NCI-H2107 (cell line): ENCODE measurements around the gene SLC15A3.

Source experiments
- DNase-seq: peaks from one replicate; lab custom pipeline; 2025; lab: John Stamatoyannopoulos, UW

SLC15A3 gene

DNA sequence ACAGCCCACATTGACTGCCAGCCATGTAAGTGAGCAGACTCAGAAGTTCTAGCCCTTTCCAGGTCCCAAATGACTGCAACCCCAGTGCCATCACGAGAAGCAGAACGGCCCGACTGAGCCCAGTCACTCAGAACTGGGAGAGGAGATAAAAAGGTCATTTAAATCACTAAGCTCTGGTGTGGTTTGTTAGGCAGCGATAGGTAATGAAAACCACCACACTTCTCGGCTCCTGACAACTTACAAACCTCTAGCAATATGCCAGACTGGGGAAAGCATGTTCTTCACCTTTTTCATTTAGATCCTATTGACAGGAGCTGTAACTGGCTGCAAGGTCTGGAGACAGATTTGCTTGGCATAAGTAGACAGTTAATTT lies 6.7 kb downstream of the SLC15A3 start:
- no peak for DNase-seq

DNA sequence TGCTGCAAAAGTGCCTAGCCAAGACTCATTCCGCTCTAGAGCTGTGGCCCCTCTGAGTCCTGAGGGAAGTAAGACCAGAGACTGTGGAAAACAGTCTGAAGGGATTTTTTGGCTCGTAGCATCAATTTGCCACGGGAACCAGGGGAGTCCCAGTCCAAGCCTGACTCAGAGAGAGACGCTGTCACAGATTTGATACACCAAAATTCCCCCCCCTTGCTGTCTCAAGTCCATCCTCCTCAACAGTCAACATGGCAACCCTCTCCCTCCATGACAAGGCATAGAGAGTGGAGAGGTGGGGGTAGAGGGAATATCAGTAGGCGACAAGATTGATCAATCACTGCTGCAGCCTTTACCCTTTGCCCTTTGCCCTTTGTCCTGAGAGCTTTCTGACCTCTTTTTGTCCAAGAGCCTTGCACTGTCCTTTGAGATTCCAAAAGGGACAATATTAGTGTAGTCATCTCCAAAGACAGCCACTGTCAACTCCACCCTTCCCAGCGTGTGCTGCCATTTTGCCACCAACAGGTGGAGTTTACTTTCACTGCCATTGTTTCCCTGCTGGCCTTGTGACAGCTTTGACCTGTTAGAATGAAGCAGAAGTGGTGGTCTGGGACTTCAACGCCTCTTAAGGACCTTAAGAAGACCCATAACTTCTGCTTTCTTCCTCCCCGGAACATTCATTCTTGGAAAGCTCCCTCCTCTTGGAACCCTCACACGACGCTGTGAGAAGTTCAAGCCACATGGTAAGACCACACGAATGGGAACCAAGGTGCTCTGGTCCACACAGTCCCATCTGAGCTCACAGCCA lies 7.3 kb downstream of the SLC15A3 start:
- no peak for DNase-seq

DNA sequence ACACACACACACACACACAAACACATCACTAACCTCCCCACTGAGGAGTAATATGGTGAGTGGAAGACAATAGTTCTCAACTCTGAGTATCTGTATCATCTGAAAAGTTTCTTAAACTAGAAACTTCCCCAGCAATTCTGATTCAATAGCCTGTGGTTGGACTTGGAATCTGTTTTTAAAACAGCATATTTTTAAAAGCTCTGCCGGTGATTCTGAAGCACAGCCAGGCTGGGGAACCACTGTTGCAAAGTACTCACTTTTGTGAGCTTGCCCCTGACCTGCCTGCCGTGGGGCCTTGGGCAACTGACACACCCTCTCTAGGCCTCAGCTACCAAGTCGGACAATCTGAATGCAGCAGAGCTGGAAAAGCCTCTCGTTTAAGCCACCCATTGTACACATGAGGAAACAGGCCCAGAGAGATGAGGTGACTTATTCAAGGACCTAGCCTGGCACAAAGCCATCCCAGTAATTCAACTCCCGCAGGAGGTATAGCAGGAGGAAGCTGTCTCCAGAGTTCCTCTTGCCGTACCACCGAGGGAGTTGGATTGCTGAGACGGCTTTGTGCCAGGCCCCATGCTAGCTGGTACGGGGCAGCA lies 8.9 kb downstream of the SLC15A3 start:
- peak; percentile 91 for DNase-seq

DNA sequence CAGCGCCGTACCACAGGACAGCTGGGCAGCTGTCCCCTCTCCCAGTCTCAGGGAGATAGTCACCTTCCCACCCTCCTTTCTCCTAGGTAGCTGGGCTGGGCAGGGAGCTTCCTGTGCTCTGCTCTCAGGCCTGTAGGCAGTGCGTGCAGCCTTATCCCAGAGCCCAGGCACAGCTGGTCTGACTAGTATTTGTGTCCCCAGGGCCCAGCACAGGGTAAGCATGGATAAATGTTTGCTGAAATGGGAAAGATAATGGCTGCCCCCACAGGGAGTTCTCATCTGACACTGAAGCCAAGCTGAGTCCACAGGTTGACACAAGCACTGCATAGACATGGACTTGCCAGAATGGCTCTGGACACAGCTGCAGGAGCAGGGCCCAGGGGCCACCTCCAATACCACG lies 9.8 kb downstream of the SLC15A3 start:
- no peak for DNase-seq

DNA sequence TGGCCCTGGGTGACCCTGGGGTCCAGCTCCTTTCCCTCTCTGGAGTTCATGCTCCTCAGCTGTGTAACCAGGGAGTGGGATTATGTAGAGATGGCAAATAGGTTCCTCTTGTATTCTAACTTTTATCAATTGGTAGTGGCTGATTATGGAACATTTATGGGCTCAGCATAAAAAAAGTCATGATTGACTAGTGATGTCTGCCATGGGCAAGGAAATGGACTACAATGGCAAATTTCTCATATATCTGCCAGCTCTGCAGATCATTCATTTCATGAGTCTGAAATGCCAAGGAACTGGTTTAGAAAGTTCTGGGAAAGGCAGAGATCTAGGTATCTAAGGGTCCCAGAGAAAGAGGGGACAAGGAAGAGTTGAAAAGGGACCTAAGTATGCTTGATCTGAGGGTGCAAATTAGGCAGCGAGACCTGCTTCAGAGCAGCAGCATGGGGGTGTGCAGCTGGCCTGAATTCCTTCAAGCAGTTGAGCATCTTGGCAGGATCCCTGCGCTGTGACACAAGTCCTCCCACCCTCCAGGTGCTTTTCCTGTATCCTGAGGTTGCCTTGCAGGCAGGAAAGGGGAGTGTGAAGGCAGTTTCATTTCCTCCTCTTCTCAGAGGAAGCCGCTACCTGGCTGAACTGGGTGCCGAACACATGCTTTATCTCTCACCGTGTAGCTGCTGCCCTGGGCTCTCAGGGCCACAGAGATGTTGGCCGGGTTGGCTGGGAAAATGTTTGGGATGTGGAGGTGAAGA lies 10.4 kb downstream of the SLC15A3 start:
- DNase-seq = no peak

DNA sequence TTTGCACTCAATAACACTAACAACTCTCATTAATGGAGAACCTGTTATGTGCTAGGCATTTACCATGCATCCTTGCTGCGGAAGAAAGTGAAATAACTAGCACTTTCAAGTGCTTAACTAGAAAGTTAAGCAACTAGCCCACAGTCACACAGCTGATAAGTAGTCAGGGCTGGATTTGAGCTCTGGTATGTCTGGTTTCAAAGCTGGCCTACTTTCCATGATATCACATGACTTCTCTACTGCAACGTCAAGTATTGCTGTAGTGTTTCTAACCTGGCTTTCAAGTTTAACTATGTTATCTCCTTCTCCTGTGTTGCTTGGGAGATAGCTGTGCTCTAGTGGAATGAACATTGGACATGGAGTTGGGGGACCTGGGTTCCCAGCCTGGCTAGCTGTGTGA lies 12.1 kb downstream of the SLC15A3 start:
- no peak for DNase-seq

DNA sequence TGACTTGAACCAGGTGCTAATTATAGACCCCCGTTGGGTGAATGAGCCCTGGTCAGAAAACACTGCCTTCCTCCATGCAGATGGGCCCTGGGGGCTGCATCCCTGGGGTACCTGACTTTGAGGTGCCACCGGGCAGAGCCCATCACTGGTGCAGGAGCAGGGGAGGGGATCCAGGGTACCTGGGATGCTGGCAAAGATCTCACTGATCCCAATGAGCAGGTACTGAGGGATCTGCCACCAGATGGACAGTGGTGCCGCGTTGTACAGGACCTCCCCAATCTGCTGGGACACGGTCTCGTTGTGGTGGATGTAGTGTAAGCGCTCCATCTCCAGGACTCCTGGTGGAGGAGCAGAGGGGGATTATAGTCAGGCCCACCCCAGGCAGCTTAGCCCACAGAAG lies 12.7 kb downstream of the SLC15A3 start:
- no peak for DNase-seq

DNA sequence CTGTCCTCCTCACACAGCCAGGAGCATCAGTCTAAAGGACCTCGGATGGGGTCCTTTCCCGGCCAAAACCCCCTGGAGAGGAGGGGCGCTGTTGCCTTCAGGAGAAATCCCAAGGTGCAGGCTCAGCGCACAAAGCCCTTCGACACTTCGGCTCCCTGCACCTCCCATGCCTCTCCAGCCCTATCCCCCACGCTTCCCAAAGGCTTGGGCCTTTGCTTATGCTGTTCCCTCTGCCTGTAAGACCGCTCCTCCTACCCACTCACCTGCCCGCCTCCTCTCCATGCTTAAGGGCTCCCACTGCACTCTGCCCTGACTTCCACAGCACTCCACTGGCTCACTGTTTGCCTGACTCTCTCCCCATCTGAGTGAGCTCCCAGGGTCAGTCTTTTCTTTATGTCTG lies 13.5 kb downstream of the SLC15A3 start:
- no peak for DNase-seq

DNA sequence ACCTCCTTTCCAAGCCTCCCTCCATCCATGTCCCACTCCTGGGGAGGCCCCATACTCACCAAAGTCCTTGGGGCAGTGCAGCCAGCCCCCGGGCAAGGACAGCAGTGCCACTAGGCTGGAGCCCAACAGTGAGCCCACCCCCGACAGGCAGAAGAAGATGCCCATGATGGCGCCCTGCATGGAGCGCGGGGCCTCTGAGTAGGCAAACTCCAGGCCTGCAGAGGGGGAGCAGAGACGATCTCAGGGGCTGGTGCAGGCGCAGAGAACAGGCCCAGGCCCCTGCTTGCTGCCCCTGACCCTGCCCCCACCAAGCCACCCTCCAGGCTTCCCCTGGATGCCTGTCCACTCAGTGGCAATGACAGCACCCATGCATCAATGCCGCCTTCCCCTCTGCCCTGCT lies 14.2 kb downstream of the SLC15A3 start:
- no peak for DNase-seq

DNA sequence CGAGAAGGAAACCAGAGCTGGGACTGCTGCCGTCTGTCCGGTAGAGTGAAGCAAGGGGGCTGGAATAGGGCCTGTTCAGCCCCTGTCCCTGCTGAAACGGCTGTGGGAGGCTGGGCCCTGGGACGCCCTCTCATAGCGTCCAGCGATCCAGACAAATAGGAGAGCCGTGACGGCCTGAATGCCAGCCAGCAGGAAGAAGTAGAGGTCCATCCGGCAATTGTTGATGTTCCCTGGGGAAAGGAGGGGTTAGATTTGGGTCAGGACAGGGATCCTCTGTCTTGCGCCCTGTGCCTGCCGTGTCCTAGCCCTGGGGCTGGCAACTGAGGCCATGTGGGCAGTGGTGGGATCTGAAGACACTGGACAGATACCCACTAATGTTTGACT lies 14.8 kb downstream of the SLC15A3 start:
- no peak for DNase-seq

DNA sequence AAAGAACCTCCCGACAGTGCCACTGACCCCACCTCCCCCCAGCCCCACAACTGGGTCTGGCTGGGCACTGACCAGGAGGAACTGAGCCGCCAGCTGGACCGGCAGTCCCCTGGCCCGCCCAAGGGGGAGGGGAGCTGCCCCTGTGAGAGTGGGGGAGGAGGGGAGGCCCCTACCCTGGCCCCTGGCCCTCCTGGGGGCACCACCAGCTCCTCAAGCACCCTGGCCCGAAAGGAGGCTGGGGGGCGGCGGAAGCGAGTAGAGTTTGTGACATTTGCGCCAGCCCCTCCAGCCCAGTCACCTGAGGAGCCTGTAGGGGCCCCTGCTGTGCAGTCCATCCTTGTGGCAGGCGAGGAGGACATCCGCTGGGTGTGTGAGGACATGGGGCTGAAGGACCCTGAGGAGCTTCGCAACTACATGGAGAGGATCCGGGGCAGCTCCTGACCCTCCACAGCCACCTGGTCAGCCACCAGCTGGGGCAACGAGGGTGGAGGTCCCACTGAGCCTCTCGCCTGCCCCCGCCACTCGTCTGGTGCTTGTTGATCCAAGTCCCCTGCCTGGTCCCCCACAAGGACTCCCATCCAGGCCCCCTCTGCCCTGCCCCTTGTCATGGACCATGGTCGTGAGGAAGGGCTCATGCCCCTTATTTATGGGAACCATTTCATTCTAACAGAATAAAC lies 15.4 kb downstream of the SLC15A3 start:
- DNase-seq = no peak

DNA sequence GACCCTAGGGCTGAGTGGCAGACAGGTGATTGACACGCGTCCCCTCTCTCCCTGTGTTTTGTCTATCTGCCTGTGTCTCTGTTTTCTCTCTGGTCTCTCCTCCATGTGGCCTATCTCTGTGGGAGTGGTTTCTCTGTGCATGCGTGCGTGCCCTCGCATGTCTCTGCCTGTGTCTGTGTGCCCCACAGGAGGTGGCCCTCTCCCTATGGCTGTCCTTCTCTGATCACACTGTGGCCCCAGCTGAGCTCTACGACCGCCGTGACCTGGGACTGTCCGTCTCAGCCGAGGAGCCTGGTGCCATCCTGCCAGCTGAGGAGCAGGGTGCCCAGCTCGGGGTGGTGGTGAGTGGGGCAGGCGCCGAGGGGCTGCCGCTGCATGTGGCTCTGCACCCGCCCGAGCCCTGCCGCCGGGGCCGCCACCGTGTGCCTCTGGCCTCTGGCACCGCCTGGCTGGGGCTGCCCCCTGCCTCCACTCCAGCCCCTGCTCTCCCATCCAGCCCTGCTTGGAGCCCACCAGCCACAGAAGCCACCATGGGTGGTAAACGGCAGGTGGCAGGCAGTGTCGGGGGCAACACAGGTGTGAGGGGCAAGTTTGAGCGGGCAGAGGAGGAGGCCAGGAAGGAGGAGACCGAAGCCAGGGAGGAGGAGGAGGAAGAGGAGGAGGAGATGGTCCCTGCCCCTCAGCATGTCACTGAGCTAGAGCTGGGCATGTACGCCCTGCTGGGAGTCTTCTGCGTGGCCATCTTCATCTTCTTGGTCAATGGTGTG lies 16.1 kb downstream of the SLC15A3 start:
- DNase-seq = no peak

DNA sequence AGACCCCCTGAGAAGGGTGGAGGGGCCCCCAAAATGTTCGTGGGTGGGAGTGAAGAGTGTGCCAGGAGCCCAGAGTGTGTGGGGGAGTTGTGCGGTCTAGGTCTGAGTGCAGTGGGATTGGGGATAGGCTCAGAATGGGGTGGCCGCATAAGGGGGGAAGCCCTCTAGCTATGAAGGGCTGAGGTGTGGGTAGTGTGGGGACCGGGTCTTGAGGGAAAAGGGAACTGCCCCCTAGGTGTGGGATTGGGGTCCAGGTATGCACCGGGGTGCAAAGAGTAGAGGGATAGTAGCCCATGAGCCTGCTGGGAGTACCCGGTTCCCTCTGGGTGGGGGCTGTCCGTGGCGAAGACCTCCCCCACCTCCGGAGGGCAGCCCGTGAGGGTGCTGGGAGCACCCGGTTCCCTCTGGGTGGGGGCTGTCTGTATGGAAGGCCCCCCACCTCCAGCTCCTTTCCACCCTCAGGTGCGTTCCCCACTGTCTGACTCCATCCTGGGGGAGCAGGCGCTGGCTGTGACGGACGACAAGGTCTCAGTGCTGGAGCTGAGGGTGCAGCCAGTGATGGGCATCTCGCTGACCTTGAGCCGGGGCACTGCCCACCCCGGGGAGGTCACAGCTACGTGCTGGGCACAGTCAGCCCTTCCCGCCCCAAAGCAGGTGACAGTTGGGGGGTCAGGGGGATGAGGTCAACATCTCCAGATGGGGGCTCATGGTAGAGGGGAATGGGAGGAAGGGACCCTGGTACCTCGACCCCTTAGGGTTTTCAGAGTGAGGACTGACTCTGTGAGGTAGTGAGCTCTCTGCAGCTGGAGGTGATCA lies 17.0 kb downstream of the SLC15A3 start:
- DNase-seq = no peak

DNA sequence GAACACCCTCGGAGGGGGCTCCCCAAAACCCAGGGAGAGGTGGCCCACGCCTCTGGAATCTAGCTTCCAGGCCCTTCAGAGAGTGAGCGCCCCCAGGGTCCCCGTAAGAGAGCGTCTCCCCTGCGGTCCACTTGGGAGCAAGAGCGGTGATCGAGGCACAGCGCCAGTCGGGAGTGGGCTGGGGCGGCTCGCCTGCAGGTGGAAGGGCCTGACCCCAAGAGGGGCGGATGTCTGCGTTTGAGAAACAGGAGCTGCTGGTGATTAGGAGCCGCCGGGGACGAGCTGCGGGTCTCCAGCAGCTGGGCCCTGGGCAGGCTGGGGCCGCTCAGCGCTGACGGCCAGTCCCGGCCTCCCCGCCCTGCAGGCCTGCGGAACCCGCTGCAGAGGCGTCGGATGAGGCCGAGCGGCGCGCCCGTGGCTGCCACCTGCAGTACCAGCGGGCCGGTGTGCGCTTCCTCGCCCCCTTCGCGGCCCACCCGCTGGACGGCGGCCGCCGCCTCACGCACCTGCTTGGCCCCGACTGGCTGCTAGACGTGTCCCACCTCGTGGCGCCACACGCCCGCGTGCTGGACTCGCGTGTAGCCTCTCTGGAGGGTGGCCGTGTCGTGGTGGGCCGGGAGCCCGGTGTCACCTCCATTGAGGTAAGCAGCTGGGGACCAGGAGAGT lies 17.7 kb downstream of the SLC15A3 start:
- DNase-seq = no peak

DNA sequence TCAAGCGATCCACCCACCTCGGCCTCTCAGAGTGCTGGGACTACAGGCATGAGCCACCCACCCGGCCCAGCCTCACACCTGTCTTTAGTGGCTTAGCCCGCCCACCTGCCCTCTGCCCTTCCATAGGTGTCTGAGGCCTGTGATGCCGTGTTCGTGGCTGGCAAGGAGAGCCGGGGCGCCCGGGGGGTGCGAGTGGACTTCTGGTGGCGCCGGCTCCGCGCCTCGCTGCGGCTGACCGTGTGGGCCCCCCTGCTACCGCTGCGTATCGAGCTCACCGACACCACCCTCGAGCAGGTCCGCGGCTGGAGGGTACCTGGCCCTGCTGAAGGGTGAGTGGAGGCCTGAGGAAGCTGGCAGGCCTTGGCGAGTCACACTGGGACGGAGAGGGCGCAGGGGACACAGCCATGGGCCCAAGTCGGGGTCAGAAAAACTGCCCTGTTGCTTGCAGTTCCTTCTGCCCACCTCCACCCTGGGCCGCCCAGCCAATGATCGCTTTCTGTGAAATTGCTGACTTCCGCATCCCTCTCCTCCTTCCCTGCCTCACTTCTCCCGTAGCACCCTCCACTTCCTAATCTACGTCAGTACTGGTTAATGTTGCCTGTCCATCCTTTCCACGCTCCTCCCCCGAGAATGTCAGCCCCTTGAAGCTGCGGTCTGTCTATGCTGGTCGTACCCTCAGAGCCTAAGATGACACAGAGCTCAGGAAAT lies 18.4 kb downstream of the SLC15A3 start:
- DNase-seq = no peak

DNA sequence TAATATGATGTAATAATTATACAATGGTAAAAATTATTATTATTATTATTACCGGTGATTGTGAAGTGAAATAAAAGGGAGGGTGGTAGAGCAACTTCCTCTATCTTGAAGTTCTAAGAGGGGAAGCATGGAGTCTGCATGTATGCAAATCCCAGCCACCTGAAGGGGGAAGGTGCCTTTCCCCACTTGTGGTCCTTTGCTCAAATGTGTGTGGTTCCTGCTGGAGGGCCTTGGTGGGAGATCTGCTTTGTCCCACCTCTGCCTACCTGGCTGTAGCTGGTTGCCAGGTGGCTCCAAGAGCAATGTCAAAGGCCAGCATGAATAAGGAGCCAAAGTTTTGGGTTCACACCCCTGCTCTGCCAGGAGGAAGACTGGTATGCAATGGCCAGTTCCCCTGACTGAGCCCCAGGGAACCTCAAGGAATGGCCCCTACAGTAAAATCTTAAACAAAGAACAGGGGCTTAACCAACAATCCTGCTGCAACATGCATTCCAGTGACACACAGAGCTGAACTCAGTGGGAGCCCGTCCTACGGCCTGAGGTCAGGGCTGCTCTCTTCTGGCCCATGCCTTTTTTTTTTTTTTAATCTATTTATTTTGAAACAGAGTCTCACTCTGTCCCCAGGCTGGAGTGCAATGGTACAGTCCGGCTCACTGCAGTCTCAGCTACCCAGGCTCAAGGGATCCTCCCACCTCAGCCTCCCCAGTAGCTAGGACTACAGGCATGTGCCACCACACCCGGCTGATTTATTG lies 19.2 kb downstream of the SLC15A3 start:
- no peak for DNase-seq

DNA sequence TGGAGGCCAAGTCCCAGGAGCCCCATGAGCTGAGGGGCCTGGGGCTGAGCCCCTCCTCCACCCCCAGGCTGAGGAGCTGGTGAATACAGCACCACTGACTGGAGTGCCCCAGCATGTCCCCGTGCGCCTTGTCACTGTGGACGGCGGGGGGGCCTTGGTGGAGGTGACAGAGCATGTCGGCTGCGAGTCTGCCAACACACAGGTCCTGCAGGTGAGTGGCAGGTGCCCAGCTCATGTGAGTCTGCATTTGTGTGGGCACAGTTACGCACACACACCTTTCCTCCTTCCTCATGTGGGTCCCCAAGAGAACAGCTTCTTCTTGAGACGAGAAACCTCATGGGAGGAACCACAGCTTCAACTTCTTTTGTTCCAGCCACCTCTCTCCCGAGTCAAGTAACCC lies 20.1 kb downstream of the SLC15A3 start:
- DNase-seq = no peak

DNA sequence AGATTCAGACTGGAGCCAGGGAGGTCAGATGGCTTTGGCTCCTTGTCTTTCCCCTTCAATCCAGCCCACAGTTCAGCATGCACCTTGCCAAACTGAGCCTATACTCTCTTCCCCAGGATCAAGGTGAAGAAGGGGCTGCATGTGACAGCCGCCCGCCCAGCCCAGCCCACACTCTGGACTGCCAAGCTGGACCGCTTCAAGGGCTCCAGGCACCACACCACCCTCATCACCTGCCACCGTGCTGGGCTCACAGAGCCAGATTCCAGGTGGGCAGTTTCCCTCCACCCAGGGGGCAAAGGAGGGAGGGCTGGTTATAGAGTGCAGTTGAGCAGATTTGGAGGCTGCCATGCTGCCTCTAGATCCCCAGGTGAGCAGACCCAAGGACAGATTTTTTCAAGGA lies 21.6 kb downstream of the SLC15A3 start:
- no peak for DNase-seq

DNA sequence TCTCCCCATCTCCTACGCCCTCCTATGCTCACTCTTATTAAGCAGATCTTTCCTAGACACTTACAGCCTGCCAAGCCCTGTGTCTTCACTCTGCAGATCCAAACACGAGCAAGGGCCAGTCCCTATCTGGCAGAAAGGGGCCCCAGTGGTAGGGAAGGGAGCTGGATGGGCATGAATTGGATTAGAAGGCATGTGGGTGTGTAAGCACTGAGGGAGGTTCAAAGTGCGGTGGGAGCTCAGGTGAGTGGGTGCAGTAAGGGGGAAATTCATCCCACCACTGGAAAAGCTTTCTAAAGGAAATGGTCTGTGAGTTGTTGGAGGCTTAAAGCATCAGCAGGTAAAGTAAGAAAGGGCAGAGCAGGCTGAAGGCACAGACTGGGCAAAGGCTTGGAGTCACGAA lies 22.2 kb downstream of the SLC15A3 start:
- DNase-seq = no peak
